PC-9 (cell line): ENCODE data around the gene GATM. TPM values are rescaled to one million over a fixed set of nuclear protein-coding genes. Genes with fewer than 3 reads are reported as not detected.

Source experiments
- BruUV-seq: library from RNA; stranded (reverse); fragments of 400-500 nt; replicated peaks from 2 replicates; lab custom pipeline; 2021; lab: Mats Ljungman, UMichigan
- CTCF ChIA-PET: fragments of 300-600 bp; sonication (Branson Sonifier 250); formaldehyde crosslinking; loops from one replicate; lab custom pipeline; 2022; ENCODE audit warnings: antibody characterized with exemption; lab: Charles Lee
- POLR2A ChIA-PET: fragments of 300-600 bp; sonication (Branson Sonifier 250); formaldehyde crosslinking; loops from one replicate; lab custom pipeline; 2022; ENCODE audit warnings: antibody characterized with exemption; ENCODE audit not compliant: unreplicated experiment; lab: Charles Lee
- DNase-seq, 2 experiments: peaks; one replicate each; pipeline versions ENCODE4 v3.0.0 to v3.0.0-alpha.2; 2015 to 2022; ENCODE audit warnings: mixed read lengths in 1 of 2
- H2AFZ ChIP-seq: fragments of 200-600 bp; sonication (generic); 2 replicates; pipeline ENCODE4 v1.8.1; 2017; ENCODE audit warnings: antibody characterized with exemption
- H3F3A ChIP-seq: fragments of 200-600 bp; sonication (generic); 2 replicates; pipeline ENCODE4 v1.8.1; 2017; ENCODE audit warnings: antibody characterized with exemption, mild to moderate bottlenecking, low read depth; ENCODE audit not compliant: insufficient read depth
- H3K27ac ChIP-seq: fragments of 200-600 bp; sonication (generic); 2 replicates; pipeline ENCODE4 v1.6.1; 2016; ENCODE audit warnings: mixed run types
- H3K27me3 ChIP-seq: fragments of 200-600 bp; sonication (generic); 2 replicates; pipeline ENCODE4 v1.6.1; 2016; ENCODE audit warnings: low read depth, mixed run types; ENCODE audit not compliant: insufficient read depth
- H3K36me3 ChIP-seq: fragments of 200-600 bp; sonication (generic); 2 replicates; pipeline ENCODE4 v1.6.1; 2016; ENCODE audit warnings: low read depth, mixed run types
- H3K4me1 ChIP-seq: fragments of 200-600 bp; sonication (generic); replicated peaks from 2 replicates; pipeline ENCODE4 v1.6.1; 2016; ENCODE audit warnings: mixed run types; ENCODE audit not compliant: insufficient read depth
- H3K4me2 ChIP-seq: fragments of 200-600 bp; sonication (generic); 2 replicates; pipeline ENCODE4 v1.6.1; 2017; ENCODE audit warnings: mixed run types
- H3K4me3 ChIP-seq: fragments of 200-600 bp; sonication (generic); 2 replicates; pipeline ENCODE4 v1.6.1; 2016; ENCODE audit warnings: mixed run types
- H3K79me2 ChIP-seq: fragments of 200-600 bp; sonication (generic); 2 replicates; pipeline ENCODE4 v1.6.1; 2017; ENCODE audit warnings: low read depth, mixed run types
- H3K9me2 ChIP-seq: fragments of 200-600 bp; sonication (generic); 2 replicates; pipeline ENCODE4 v1.8.1; 2017; ENCODE audit warnings: mild to moderate bottlenecking; ENCODE audit not compliant: insufficient read depth
- H3K9me3 ChIP-seq: fragments of 200-600 bp; sonication (generic); 2 replicates; pipeline ENCODE4 v1.8.1; 2016; ENCODE audit warnings: low read depth; ENCODE audit not compliant: insufficient read depth
- H4K20me1 ChIP-seq: fragments of 200-600 bp; sonication (generic); 2 replicates; pipeline ENCODE4 v1.8.1; 2017; ENCODE audit not compliant: insufficient read depth
- EZH2 ChIP-seq: fragments of 200-600 bp; sonication (generic); IDR thresholded peaks from 2 replicates; pipeline ENCODE4 v1.8.0; 2017; ENCODE audit warnings: antibody characterized with exemption, low read depth
- intact Hi-C: fragments of 100-400 bp; cut with micrococcal nuclease; formaldehyde crosslinking; loops from one replicate; pipeline ENCODE4 v1.10.0; 2022; ENCODE audit not compliant: unreplicated experiment
- total RNA-seq: library from RNA; stranded (reverse); gene quantifications from 2 replicates; pipeline ENCODE4 v1.2.3, GENCODE V29; 2021
- TF ChIP-seq, protein P1 (sequence below): fragments of 200-600 bp; sonication (generic); conservative IDR thresholded peaks from 2 replicates; pipeline ENCODE4 v1.6.1; 2017; ENCODE audit warnings: mixed run types, antibody characterized with exemption, mild to moderate bottlenecking, moderate library complexity

Gene GATM
- total RNA-seq, 1 experiment from 2014 or later: 9.8 TPM

DNA sequence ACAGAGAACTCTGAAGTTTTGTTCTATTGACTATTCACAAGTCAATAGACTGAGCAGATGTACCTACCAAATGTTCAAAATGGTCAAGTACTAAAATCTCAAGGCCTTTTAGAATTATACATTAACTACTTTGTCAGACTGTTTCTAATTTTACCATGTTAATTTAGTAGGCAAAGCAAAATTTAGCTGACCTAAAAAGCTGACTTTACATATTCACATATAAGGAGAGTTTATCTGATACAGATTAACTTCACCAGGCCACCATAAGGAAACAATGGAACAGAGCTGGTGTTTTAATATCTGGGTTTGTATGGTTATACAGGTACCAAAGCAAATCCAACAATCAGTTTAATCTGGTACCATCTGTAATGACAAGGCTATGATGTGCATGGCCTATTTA lies 15.9 kb downstream of the GATM start:
- H3F3A ChIP-seq: no peaks in the 10 kb centered on the region
- no peak overlapping the region for H3K4me3 ChIP-seq
- H3K4me2 ChIP-seq: no peak overlapping the region
- no peaks in the 10 kb centered on the region for H3K9me2 ChIP-seq
- no TSS peak for BruUV-seq
- no peaks in the 10 kb centered on the region for H3K4me1 ChIP-seq
- intact Hi-C loops: no loop called here
- H3K79me2 ChIP-seq: no peaks in the 10 kb centered on the region
- TF ChIP-seq, protein P1, sequence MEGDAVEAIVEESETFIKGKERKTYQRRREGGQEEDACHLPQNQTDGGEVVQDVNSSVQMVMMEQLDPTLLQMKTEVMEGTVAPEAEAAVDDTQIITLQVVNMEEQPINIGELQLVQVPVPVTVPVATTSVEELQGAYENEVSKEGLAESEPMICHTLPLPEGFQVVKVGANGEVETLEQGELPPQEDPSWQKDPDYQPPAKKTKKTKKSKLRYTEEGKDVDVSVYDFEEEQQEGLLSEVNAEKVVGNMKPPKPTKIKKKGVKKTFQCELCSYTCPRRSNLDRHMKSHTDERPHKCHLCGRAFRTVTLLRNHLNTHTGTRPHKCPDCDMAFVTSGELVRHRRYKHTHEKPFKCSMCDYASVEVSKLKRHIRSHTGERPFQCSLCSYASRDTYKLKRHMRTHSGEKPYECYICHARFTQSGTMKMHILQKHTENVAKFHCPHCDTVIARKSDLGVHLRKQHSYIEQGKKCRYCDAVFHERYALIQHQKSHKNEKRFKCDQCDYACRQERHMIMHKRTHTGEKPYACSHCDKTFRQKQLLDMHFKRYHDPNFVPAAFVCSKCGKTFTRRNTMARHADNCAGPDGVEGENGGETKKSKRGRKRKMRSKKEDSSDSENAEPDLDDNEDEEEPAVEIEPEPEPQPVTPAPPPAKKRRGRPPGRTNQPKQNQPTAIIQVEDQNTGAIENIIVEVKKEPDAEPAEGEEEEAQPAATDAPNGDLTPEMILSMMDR: no peak
- TF ChIP-seq EZH2: no peak
- H2AFZ ChIP-seq: no peak overlapping the region
- no peak for DNase-seq
- ChIA-PET CTCF (no interaction called here), POLR2A (no interaction called here)
- no peaks in the 10 kb centered on the region for H3K36me3 ChIP-seq
- no peaks in the 10 kb centered on the region for H3K9me3 ChIP-seq
- no peaks in the 10 kb centered on the region for H4K20me1 ChIP-seq
- H3K27ac ChIP-seq: no peak overlapping the region
- no peaks in the 10 kb centered on the region for H3K27me3 ChIP-seq

DNA sequence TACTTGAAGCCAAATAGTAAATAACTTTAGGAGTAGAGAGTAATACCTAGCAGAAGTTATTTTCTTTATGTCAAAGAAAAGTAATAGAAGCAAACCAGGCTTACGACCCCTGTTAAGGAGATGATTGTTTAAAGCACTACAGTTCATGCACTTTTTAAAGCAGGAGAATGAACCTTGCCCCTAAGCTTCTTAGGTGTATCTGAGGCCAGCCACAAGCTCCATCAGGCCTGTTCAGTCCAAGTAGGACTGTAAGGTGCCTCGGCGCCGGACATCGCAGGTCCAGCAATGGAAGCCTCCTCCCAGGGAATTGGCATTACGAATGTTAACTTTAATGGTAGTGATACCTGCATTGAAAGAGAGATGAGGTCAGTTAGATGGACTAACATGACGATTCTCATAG lies 16.5 kb downstream of the GATM start:
- DNase-seq: no peak
- BruUV-seq: no TSS peak
- Histone ChIP-seq H3K79me2 (no peaks in the 10 kb centered on the region), H3K27me3 (no peaks in the 10 kb centered on the region), H3K9me3 (no peaks in the 10 kb centered on the region), H3K36me3 (no peaks in the 10 kb centered on the region), H3K4me1 (no peaks in the 10 kb centered on the region), H2AFZ (no peak overlapping the region), H3K27ac (no peak overlapping the region), H3K4me2 (no peak overlapping the region), H3F3A (no peaks in the 10 kb centered on the region), H4K20me1 (no peaks in the 10 kb centered on the region), H3K9me2 (no peaks in the 10 kb centered on the region), H3K4me3 (no peak overlapping the region)
- TF ChIP-seq EZH2: no peak
- TF ChIP-seq, protein P1: no peak
- ChIA-PET POLR2A (no interaction called here), CTCF (no interaction called here)
- intact Hi-C loops: no loop called here

DNA sequence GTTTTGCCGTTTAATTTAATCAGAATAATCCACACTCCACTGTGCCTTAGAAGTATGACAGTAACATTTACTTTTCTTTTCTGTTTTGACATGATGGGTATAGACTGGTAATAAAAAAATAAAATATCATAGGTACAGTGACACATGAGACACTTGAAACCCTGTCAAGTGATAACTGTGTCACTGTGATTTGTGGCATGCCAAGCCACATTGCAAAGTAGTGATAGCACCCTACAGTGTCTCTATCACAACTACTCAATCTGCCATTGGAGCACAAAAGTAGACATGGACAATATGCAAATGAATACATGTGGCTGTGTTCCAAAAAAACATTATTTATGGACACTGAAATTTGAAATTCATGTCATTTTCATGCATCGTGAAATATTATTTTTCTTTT lies 22.5 kb downstream of the GATM start:
- H3K4me1 ChIP-seq: no peaks in the 10 kb centered on the region
- TF ChIP-seq EZH2: no peak
- TF ChIP-seq, protein P1: no peak
- BruUV-seq: no TSS peak
- no peaks in the 10 kb centered on the region for H3K79me2 ChIP-seq
- no peak overlapping the region for H3K27ac ChIP-seq
- H2AFZ ChIP-seq: no peak overlapping the region
- POLR2A ChIA-PET: interaction anchor here (0.6 to 0.7 kb wide), 2 partner anchors 76 to 125 kb away, joined by 3 read pairs; no protein-coding TSS in a partner anchor
- no peak overlapping the region for H3K4me2 ChIP-seq
- no peaks in the 10 kb centered on the region for H3K36me3 ChIP-seq
- CTCF ChIA-PET: no interaction called here
- no peaks in the 10 kb centered on the region for H3K9me2 ChIP-seq
- no peak overlapping the region for H3K4me3 ChIP-seq
- intact Hi-C loops: no loop called here
- DNase-seq: no peak
- H3K9me3 ChIP-seq: no peaks in the 10 kb centered on the region
- H3F3A ChIP-seq: no peaks in the 10 kb centered on the region
- H4K20me1 ChIP-seq: no peaks in the 10 kb centered on the region
- no peaks in the 10 kb centered on the region for H3K27me3 ChIP-seq
